ENCODE measurements around the gene DEPDC5.

DNA sequence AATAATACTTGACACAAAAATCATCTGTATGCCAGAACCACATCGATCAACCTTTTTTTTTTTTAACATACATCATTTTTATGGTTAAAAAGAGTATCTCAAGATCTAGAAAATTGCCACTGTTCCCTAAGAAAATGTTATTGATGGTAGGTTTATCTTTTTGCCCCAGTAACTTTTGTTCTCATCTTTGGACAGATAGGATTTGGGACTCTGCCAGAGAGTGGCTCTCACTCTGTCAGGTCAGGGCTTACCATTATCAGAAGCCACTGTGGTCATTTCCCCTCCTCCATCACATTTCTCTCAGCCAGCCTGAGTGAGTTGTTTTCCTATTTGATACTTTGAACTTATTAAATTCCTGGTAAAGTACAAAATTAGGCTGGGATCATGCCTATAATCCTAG, 142.7 kb downstream of the DEPDC5 start:
- TF ChIP-seq EZH2 (IDR thresholded peaks at IDR 0.05) (no peak), POLR2AphosphoS5 (IDR thresholded peaks at IDR 0.05; ENCODE audit: borderline replicate concordance, low read depth, low read length) (no peak), FOXP2 (optimal IDR thresholded peaks at IDR 0.05; ENCODE audit: control extremely low read depth, extremely low read length, insufficient read depth) (no peak)

All from SK-N-MC (cell line).